IPS-NIHi7 (cell line): Measurements from ENCODE around the gene SDR42E1.
"Not testable (repeated sequence)": the region's sequence is repeated elsewhere in the genome, so short reads cannot be mapped to it uniquely, and the experiment has no call there.

Experiments used
- DNase-seq: peaks from one replicate; pipeline ENCODE4 v3.0.0; 2012; ENCODE audit warnings: mixed read lengths; ENCODE audit errors: extremely low spot score

SDR42E1 gene

DNA sequence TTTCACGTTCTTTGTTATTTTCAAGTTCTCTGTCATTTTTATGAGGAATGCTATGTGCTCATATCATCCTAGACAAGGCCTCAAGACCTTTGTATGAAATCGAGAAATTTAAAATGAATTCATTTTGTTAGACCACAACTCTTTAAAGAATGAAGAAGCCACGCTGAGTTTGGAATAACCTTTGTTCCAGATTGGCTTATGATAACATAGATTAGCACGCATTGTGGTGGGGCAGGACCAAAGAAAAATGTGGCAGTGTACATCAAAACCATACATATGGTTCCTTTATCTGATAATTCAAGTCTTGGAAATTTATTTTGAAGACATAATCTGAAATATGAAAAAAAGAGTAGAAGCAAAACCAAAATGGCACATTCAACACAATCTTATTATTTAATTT, 26.0 kb upstream of the SDR42E1 start:
- DNase-seq, result no peak

GRCh38 chr16:82034981-82035612, 23.8 kb upstream of the SDR42E1 start, which contains the start of gene HSD17B2:
Gene HSD17B2, plus strand, starts transcription at chr16:82035253. Its CDS starts 172 bp downstream, at chr16:82035425.
- no peak for DNase-seq

DNA sequence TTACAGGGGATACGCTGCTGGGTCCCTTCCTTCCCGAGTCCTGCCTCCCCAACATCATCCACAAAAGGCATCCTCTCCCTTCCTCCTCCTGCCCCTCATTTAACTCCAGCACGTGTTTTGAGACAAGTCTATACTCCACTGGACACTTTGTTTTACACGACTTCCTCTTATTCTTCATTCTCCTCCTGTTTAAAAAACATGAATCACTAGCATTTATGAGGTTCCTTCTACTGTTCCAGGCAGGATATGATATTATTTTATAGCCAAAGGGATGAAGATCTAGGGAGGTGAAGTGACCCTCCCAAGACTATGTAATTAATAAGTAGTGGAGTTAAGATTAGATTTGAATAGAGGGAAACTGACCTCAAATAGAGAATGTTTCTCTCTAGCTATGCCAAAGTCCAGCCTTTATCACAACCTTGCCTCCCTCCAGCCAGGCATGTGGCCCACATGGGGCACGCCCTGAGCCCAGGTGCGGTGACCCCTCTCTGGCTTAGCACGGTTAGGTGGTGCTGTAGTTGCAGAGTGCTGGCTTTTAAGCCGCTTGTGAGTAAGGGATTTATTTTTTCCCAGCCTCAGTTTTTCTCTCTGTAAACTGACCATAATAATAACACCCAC, 22.5 kb upstream of the SDR42E1 start:
- DNase-seq, result no peak

DNA sequence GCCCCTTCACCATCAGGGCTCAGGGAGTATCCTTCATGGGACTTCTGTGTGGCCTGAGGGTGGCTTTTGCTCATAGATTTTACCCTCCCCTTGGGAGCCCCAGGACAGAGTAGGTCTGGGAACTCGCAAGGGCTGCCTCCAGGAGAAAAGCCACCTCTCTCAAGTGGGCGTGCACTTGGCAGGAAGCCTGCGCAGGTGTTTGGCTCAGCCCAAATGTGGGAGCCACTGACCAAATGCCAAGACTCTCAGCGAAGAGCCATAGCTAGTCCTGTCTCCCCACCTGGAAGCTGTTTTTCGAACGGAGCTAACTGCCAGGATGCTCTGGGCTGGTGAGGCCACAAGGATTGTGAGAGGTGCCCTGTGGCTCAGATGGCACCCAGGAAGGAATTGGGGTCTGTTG, 21.7 kb upstream of the SDR42E1 start:
- DNase-seq, result no peak

- peak; percentile 75 for DNase-seq
Measured at GRCh38 chr16:82031116-82032084, 20.1 kb upstream of the SDR42E1 start.

- no peak for DNase-seq
Measured at GRCh38 chr16:82027629-82028064, 16.4 kb upstream of the SDR42E1 start.

DNA sequence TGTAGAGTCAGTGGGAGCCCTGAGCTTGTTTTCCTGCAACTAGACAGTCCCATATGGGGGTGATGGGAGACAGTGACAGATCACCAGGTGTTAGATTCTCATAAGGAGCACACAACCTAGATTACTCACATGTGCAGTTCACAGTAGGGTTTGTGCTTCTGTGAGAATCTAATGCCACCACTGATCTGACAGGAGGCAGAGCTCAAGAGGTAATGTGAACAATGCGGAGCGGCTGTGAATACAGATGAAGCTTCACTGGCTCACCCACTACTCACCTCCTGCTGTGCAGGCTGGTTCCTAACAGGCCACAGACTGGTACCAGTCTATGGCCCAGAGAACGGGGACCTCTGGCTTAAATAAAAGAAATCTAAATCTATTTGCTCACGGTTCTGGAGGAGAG, 13.6 kb upstream of the SDR42E1 start:
- no peak for DNase-seq

DNA sequence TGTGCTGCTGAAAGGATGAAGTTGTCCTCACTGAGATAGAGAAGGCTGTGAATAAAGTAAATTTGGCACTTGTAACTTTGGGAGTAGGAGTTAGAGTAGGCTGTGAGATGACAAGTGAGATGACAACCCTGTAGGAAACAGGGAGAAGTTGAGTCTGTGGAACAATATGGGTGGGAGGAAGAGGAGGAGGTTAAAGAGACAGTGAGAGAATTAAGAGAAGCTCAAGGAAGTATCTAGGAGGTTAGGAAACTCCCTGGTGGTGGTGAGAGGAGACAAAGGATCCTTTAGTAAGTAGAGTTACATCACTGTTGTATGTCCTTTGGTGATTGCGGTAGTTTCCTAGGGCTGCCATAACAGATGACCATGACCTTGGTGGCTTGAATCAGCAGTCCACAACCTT, 13.0 kb upstream of the SDR42E1 start:
- no peak for DNase-seq

GRCh38 chr16:82023206-82023605, 11.9 kb upstream of the SDR42E1 start:
- no peak for DNase-seq

- DNase-seq, result no peak
Measured at GRCh38 chr16:82020051-82020450, 8.8 kb upstream of the SDR42E1 start.

- DNase-seq, result no peak
Measured at GRCh38 chr16:82019535-82019934, 8.3 kb upstream of the SDR42E1 start.

DNA sequence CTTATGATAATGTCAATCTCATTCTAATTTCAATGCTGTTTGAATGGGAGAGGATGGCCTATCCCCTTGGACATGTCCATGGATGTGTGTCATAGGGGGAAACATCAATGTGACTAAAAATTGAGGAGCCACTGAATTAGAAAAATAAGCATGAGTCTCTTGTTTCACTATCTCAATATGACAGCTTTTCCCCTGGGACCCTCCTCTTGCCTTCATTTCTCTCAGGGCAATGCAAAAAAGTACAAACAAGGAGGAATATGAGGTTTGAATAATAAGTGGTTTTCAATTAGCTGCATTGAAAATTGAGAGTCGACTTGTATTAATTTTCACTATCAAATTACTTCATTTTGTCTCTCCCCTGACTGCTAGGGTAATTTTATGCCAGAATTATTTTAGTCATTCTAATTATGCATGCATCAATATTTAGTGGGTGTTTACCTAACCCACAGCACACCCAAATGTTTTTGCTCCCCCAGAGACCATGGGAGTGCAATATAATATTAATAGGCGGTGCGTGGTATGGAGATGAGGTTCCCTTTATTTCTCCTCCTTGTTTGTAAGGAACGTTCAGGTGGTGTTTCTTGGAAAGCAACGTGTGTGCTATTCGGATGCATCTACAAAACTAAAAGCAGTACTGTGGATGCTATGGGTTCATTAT, 6.8 kb upstream of the SDR42E1 start:
- DNase-seq, result no peak

GRCh38 chr16:82016964-82017363, 5.7 kb upstream of the SDR42E1 start:
- DNase-seq, result no peak

DNA sequence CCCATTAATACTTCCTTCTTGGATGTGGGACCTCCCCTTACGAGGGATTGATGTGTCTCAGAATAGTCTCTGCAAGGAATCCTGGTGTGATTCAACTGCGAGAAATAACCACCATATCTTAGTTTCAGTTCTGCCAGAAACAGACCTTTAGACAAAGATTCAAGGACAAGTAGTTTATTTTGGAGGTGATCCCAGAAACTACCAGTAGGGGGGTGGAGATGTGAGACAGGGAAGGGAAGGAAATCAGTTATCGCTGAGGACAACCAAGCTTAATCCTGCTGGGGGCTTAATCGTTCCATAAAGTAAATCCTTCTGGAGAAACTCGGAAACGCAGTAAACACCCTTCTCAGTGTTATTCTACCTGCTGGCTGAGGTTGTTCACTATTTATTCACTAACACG, 5.0 kb upstream of the SDR42E1 start:
- DNase-seq, result peak; percentile 34

- DNase-seq, result no peak
Measured at GRCh38 chr16:82013139-82013538, 1.9 kb upstream of the SDR42E1 start.

GRCh38 chr16:82010649-82011048, 621 bp downstream of the SDR42E1 start:
- no peak for DNase-seq

- not testable (repeated sequence) for DNase-seq
Measured at GRCh38 chr16:82009789-82010188, 1.5 kb downstream of the SDR42E1 start.

DNA sequence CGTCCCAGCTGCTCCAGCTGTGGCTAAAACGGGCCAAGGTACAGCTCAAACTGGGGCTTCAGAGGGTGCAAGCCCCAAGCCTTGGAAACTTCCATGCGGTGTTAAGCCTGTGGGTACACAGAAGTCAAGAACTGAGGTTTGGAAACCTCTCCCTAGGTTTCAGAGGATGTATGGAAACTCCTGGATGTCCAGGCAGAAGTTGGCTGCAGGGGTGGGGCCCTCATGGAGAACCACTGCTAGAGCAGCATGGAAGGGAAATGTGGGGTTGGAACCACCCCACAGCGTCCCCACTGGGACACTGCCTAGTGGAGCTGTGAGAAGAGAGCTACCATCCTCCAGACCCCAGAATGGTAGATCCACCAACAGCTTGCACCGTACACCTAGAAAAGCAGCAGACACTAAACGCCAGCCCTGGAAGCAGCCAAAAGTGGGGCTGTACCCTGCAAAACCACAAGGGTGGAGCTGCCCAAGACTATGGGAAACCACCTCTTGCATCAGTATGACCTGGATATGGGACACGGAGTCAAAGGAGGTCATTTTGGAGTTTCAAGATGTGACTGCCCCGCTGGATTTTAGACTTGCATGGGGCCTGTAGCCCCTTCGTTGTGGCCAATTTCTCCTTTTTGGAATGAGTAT, 2.2 kb downstream of the SDR42E1 start:
- no peak for DNase-seq

GRCh38 chr16:82007189-82007588, 4.1 kb downstream of the SDR42E1 start:
- no peak for DNase-seq

GRCh38 chr16:82006036-82006435, 5.2 kb downstream of the SDR42E1 start:
- DNase-seq, result no peak

- no peak for DNase-seq
Measured at GRCh38 chr16:82005027-82005830, 6.0 kb downstream of the SDR42E1 start.
